ENCODE data around the gene AFAP1L2. TPM values are rescaled to one million over a fixed set of nuclear protein-coding genes. Genes with fewer than 3 reads are reported as not detected.

AFAP1L2 gene
- total RNA-seq, 1 donor from 2014 or later = 0.98 TPM

GRCh38 chr10:114283091-114283490 is 121.2 kb downstream of the AFAP1L2 start:
- Mint-ChIP-seq H3K9me3 (ENCODE audit: low read depth) (no peaks in the 10 kb centered on the region), H3K36me3 (ENCODE audit: insufficient read depth) (no peaks in the 10 kb centered on the region), H3K27me3 (no peaks in the 10 kb centered on the region), H3K4me1 (ENCODE audit: low read depth) (no peaks in the 10 kb centered on the region), H3K27ac (no peak overlapping the region), H3K4me3 (ENCODE audit: low read depth) (no peak overlapping the region)
- no peak for DNase-seq (ENCODE audit: low spot score, unreplicated experiment)
- no peak for TF ChIP-seq CTCF (IDR thresholded peaks at IDR 0.05; ENCODE audit: unreplicated experiment)

- H3K27me3 Mint-ChIP-seq = no peaks in the 10 kb centered on the region
- no peaks in the 10 kb centered on the region for H3K9me3 Mint-ChIP-seq (ENCODE audit: low read depth)
- TF ChIP-seq CTCF (IDR thresholded peaks at IDR 0.05; ENCODE audit: unreplicated experiment) = no peak
- H3K27ac Mint-ChIP-seq = no peak overlapping the region
- H3K36me3 Mint-ChIP-seq (ENCODE audit: insufficient read depth) = no peaks in the 10 kb centered on the region
- no peak for DNase-seq (ENCODE audit: low spot score, unreplicated experiment)
- H3K4me3 Mint-ChIP-seq (ENCODE audit: low read depth) = no peak overlapping the region
- H3K4me1 Mint-ChIP-seq (ENCODE audit: low read depth) = no peaks in the 10 kb centered on the region
Observed at GRCh38 chr10:114282526-114282925, 121.8 kb downstream of the AFAP1L2 start.

- no peak for DNase-seq (ENCODE audit: low spot score, unreplicated experiment)
- no peak overlapping the region for H3K27ac Mint-ChIP-seq
- no peaks in the 10 kb centered on the region for H3K27me3 Mint-ChIP-seq
- H3K9me3 Mint-ChIP-seq (ENCODE audit: low read depth) = no peaks in the 10 kb centered on the region
- no peak for TF ChIP-seq CTCF (IDR thresholded peaks at IDR 0.05; ENCODE audit: unreplicated experiment)
- H3K4me3 Mint-ChIP-seq (ENCODE audit: low read depth) = no peak overlapping the region
- H3K4me1 Mint-ChIP-seq (ENCODE audit: low read depth) = no peaks in the 10 kb centered on the region
- no peaks in the 10 kb centered on the region for H3K36me3 Mint-ChIP-seq (ENCODE audit: insufficient read depth)
Observed at GRCh38 chr10:114281461-114281860, 122.8 kb downstream of the AFAP1L2 start.

- no peak for TF ChIP-seq CTCF (IDR thresholded peaks at IDR 0.05; ENCODE audit: unreplicated experiment)
- Mint-ChIP-seq H3K27me3 (no peaks in the 10 kb centered on the region), H3K9me3 (ENCODE audit: low read depth) (no peaks in the 10 kb centered on the region), H3K4me3 (ENCODE audit: low read depth) (no peak overlapping the region), H3K36me3 (ENCODE audit: insufficient read depth) (no peaks in the 10 kb centered on the region), H3K27ac (no peak overlapping the region), H3K4me1 (ENCODE audit: low read depth) (no peaks in the 10 kb centered on the region)
- DNase-seq (ENCODE audit: low spot score, unreplicated experiment) = no peak
Observed at GRCh38 chr10:114281006-114281405, 123.3 kb downstream of the AFAP1L2 start.

- H3K9me3 Mint-ChIP-seq (ENCODE audit: low read depth) = no peaks in the 10 kb centered on the region
- H3K4me3 Mint-ChIP-seq (ENCODE audit: low read depth) = no peak overlapping the region
- DNase-seq (ENCODE audit: low spot score, unreplicated experiment) = no peak
- no peaks in the 10 kb centered on the region for H3K36me3 Mint-ChIP-seq (ENCODE audit: insufficient read depth)
- no peak for TF ChIP-seq CTCF (IDR thresholded peaks at IDR 0.05; ENCODE audit: unreplicated experiment)
- no peaks in the 10 kb centered on the region for H3K4me1 Mint-ChIP-seq (ENCODE audit: low read depth)
- no peaks in the 10 kb centered on the region for H3K27me3 Mint-ChIP-seq
- H3K27ac Mint-ChIP-seq = no peak overlapping the region
Observed at GRCh38 chr10:114279901-114280644, 124.2 kb downstream of the AFAP1L2 start.

All from progenitor cell of endocrine pancreas (in vitro differentiated cells).